Stimulated activated CD4-positive, alpha-beta T cell treated with anti-CD3 and anti-CD28 coated beads, TNF-alpha, amount 100 ng/mL, for 4 hours (primary cell): ENCODE measurements around the gene OTOGL.
"Not testable (repeated sequence)": the region's sequence is repeated elsewhere in the genome, so short reads cannot be mapped to it uniquely, and the experiment has no call there.

ENCODE experiments used
- DNase-seq, 3 experiments: peaks; one replicate each; pipeline ENCODE4 v3.0.0-alpha.2; 2020; ENCODE audit warnings: low read depth in 3 of 3

Gene OTOGL

DNA sequence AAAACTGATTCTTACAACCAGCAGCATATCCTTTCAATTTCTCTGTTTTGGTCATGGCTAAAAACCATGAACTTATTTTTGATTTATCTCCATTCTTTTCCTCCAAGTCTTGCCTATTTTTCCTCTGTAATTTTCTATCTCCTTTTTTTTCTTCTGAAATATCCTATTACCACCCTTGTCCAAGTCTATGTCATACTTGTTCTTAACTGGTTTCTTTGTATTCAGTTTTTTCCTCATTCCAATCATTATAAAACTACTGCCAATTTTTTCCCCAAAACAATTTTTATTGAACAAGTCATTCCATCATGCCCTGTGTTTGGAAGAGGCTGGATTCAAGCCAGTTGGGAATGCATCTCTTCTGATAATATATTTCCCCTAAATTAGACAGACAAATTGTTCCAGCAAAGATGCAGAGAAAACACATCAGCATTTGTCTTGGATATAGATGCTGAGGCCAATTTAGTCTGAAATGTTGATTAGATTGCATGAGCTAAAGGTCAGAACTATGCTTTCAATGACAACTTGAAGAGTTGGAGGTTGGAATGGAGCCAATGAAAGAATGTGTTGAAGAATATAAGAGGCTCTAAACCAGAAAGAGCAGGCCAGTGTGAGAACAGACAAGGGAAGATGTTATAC lies 30.7 kb downstream of the OTOGL start:
- no peak for DNase-seq

DNA sequence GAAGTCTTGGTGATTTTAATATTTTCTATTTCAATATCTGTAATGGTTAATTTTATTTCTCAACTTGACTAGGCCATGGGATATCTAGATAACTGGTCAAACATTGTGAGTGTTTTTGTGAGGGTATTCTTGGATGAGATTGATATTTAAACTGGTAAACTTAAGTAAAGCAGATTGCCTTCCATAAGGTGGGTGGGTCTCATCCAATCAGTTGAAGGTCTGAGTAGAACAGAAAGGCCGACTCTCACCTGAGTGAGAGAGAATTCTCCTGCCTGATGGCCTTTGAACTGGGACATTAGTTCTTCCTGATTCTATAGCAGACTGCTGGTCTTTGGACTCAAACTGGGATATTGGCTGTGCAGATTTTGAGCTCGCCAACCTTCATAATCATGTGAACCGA lies 36.3 kb downstream of the OTOGL start:
- DNase-seq = no peak

DNA sequence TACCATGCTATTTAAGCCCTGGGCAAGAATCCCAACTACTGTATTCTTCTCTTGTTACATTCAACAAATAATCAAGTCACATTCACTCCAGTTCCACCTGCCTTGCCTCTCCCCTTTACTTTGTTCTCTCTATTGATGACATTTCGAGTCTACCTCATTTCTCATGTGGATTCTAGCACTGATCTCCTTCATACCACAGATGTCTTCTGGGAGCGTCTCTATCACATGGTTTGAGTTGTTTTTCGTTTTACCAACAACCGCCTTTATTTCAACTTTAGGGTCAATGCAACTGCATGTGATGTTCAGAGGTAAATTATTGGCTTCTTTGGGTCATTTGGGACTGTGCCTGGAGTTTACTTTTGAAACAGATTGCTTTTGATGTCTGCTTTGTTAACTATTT lies 40.7 kb downstream of the OTOGL start:
- no peak for DNase-seq

DNA sequence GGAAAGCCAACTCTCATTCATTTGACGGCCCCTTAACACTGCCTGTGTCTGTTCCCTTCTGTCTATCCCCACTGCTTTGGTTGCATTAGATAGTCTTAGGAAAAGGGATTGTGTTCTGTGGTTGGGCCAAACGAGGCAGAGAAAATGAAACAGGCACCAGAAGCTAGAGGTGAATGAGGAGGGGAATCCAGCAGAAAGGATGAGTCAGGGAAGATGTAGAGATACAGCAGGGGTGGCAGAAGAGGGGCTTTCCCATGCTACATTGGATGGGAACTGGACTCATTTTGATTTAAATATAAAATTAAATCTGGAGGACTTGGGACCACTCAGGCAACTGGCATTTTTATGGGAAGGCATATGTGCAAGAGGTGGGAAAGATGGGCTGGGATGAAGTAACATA lies 43.3 kb downstream of the OTOGL start:
- DNase-seq = no peak

DNA sequence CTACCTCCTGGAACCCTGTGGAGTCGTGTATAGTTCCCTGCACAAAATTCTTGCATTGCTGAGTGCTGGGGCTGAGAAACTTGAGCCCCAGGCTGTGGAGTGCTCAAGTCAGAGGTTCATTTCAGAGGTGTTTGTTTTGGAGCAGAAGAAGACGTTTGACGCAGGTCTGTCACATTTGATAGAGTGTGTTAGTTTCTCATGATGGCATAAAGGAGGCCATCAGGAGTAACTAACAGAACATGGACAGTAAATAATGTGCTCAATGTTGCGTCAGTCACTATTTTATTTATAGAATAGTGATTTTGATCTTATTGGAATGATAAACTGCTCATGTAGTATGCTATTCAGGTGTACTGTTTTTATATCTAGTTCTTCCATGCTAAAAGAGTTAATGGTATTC lies 44.2 kb downstream of the OTOGL start:
- no peak for DNase-seq

DNA sequence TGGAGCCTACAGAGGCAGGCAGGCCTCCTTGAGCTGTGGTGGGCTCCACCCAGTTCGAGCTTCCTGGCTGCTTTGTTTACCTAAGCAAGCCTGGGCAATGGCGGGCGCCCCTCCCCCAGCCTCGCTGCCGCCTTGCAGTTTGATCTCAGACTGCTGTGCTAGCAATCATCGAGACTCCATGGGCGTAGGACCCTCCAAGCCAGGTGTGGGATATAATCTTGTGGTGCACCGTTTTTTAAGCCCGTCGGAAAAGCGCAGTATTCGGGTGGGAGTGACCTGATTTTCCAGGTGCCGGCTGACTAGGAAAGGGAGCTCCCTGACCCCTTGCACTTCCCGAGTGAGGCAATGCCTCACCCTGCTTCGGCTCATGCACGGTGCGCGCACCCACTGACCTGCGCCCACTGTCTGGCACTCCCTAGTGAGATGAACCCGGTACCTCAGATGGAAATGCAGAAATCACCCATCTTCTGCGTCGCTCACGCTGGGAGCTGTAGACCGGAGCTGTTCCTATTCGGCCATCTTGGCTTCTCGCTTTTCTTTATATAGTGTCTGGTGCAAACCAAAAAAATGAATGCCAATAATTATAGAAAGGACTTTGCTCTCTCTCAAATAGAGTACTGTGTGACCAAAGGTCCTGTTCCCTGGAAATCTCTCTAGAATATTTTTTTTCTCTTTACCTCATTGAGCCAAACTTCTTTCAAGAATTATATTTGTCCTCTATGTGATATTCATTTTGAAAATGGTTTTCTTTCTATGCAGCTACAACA lies 50.4 kb downstream of the OTOGL start:
- not testable (repeated sequence) for DNase-seq

DNA sequence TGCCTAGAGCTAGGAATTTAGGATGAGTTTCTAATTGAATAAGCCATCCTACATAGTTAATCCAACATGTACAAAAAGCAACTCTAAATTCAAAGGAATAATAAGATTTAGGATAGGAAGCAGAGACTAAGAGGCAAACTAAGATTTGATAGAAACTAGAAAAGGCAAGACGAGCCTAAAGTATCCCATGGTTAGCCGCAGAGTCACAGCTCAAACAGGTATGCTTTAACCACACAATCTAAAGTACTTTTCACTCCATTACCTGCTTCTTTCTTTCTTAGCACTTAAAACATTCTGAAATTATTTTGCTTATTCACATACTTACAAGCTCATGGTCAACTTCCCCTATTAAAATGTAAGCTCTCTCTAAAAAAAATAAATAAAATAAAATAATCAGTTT lies 51.8 kb downstream of the OTOGL start:
- no peak for DNase-seq

DNA sequence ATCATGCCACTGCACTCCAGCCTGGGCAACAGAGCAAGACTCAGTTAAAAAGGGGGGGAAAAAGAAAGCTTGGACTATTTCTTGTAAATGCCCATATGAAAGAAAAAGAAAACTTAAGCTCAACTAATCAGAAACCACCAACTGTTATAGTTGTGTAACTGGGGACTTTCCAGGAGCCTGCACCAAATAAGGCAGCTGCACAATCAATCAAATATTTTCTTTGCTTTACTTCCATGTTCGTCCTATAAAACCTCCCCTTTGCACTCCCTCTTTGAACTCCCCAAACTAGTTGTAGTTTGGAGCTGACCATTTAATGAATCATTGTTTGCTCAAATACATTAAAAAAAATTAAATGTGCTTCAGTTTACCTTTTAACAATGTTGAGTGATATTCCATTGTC lies 54.9 kb downstream of the OTOGL start:
- no peak for DNase-seq

DNA sequence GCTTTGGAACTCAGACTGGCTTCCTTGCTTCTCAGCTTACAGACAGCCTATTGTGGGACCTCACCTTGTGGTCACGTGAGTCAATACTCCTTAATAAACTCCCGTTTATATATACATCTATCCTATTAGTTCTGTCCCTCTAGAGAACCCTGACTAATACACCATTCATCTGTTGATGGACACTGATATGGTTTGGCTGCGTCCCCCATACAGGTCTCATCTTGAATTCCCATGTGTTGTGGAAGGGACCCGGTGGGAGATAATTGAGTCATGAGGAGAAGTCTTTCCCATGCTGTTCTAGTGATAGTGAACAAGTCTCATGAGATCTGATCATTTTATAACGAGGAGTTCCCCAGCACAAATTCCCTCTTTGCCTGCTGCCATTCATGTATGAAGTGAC lies 57.0 kb downstream of the OTOGL start:
- DNase-seq = no peak

DNA sequence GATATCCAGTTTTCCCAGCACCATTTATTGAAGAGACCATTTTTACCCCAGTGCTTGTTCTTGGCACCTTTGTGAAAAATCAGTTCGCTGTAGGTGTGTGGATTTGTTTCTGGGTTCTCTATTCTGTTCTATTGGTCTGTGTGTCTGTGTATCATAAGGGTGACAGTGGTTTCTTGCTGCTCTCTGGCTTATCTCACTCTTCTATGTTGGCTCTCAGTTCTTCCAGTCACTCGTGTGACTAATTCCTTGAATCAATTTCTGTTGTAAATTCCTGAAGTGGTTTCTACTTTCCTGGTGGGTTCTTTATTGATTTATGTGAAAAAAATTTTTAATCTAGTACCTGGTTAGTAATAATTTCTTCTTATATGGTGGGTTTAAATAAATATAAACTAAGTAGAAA lies 58.3 kb downstream of the OTOGL start:
- DNase-seq = no peak

DNA sequence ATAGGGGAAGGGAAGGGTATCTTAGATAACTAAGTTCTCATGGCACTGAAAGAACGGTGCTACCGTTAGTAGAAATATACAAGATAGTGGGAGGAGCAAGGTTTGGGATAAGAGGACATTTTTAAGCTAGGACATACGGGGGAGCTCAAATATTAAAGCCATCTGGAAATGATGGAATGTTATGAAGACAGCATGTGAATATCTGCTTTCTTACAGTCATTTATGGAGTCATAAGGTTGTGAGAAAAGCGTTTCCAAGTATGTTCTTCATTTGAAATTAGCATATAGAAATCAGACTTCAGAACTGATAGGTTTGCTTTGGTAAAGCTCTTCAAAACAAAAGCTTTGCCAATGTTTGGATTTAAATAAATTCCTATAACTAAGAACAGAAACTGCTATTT lies 62.3 kb downstream of the OTOGL start:
- no peak for DNase-seq

DNA sequence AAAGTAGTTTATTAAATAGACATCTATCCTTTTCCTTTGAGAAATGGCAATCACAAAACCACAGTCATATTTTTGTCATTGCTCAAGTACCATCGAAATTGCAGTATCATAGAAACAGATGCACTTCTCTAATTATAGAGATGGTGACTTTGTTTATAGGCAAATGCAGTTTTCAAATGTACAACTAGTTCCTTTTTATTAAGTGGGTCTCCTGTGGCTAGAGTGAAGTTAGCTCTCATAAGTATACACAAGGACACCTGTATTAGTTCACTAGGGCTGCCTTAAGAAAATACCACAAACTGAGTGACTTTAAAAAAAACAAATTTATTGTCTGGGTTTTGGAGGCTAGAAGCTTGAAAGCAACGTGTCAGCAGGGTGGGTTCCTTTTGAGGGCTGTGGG lies 62.8 kb downstream of the OTOGL start:
- no peak for DNase-seq

DNA sequence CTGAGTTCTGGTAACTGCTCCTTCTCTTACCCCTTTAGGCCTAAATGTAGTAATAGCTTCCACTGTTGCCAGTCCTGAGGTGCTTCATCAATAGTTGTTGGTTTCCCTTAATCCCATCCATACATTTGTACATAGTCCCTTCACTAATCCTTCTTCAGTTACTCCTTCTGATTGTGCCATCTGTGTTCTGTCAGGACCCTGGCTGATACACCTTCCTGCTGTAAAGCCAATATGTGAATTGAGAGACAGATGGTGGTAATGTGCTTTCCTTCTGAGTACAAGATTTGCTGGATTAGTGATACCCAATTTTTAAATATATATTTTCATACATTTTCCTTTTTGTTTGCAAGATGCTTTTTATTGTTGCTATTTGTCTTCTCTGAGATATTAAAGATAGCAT lies 66.4 kb downstream of the OTOGL start:
- DNase-seq = no peak

DNA sequence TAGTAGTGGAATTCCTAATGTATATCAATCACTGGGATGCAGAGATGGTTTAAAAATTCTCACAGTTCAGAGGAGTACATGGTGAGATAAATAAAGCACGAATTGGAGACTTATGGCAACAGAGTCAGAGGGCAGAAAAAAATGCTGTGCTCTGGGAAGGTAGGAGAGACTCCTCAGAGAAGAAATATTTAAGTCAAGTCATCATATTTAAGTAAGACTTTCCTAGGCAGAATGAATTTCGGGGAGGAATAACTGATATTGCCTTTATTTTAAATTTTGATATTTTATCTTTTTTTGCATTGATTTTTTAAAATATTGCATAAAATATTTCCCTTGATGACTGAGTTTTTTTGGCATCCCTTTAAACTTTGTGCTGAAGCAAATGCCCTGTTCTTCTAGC lies 67.4 kb downstream of the OTOGL start:
- no peak for DNase-seq

DNA sequence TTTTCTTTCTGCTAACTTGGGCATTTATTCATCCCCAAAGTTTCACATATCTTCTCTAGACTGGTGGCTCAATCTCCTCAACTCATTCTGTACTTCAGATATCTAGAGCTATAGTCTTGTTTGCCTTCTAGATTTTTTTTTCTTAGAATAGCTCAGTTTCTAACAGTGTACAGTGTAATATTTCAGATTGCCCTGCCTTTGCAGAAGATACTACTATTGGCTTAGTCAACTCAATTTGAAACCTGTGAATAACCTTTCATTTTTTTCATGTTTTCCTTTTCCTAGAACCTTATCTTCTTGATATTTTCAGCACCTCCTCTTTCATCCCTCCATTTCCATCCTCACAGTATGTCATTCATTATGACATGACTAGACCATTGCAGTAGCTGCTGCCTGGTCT lies 69.6 kb downstream of the OTOGL start:
- no peak for DNase-seq

DNA sequence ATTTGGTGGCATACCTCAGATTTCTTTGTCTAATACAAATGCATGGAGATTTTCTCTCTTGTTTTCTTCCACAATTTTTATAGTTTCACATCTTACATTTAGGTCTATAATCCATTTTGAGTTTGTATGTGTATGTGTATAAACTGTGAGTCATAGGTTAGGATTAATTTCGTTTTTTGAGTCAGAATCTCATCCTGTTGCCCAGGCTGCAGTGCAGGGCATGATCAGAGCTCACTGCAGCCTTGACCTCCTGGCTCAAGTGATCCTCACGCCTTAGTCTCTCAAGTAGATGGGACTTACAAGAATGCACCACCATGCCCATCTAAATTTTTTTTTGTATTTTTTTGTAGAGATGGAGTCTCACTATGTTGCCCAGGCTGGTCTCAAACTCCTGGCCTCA lies 71.6 kb downstream of the OTOGL start:
- DNase-seq = no peak

DNA sequence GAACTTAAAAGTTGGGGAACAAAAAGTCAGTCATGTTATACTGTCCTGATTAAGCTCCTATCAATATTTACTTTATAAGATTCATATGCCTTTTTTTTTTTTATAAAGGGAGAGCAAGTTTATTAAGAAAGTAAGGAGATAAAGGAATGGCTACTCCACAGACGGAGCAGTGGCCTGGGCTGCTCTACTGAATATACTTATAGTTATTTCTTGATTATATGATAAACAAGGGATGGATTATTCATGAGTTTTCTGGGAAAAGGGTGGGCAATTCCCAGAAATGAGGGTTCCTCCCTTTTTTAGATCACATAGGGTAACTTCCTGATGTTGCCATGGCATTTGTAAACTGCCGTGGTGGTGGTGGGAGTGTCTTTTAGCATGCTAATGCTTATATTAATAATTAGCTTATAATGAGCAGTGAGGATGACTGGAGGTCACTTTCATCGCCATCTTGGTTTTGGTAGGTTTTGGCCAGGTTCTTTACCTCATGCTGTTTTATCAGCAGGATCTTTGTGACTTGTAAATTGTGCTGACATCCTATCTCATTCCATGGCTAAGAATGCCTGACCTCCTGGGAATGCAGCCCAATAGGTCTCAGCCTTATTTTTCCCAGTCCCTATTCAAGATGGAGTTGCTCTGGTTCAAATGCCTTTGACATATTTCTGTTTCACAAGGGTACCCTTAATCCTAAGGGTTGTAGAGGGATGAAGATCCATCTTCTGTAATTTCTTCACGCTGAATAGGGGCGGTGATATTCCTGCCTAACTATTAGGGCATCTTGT lies 73.9 kb downstream of the OTOGL start:
- DNase-seq = no peak

DNA sequence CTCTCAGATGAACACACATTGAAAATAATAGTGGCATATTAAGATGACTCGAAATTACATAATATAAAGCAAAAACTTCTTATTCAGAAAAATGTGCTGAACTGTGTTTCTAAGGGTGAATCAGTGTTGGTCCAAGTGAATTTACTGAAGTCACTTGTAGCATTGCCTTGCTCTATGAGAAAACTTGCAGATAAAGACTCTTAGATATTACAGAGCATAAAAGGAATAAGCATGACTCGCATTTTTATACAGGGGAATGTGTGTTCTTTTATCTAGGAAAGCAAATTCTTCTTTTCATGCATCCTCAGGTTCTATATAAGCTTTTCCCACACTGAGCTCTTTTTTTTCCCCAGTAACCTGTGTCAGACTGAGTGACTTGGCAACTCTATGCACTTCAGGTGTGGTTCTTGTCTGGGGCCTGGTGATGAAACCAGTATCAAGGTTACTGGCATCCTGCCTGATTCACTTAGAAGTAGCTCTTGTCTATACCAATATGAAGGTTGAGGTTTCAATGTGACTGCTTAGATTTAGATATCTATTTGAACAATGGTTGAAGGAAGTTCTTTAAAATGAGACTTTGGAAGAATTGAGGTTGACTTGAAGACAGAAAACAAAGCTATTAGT lies 76.1 kb downstream of the OTOGL start:
- DNase-seq = no peak

DNA sequence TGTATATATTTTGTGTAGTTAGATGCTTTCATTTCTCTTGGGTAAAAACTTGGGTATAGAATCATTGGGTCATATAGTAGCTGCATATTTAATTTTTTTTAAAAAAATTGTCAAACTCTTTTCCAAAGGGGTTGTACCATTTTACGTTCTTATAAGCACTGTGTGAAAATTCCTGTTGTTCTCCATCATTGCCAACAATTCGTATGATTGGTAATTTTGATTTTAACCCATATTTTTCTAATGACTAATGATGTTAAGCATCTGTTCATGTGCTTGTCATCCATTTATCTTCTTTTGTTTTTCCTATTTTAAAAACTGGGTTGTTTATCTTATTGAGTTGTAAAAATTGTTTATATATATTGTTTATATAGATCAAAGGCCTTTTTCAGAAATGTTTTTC lies 77.4 kb downstream of the OTOGL start:
- no peak for DNase-seq

DNA sequence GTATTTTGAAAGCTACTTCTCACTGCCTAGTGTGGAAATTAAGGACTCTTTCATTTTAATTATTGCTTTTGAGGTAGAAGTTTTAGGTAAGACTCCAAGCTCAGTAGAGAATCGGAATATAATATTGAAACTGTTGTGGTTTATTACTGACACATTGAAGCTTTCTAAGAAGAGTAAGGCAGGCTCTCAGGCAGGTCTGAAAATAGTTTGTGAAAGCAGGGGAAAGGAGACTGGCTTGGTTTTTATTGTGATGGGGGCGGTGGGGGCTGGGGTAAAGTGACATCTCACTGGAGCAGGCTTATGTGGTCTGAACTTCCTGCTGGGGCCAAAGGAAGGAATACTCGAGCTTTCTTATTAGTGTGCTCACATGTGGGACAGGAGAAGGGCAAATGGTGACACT lies 79.5 kb downstream of the OTOGL start:
- no peak for DNase-seq

DNA sequence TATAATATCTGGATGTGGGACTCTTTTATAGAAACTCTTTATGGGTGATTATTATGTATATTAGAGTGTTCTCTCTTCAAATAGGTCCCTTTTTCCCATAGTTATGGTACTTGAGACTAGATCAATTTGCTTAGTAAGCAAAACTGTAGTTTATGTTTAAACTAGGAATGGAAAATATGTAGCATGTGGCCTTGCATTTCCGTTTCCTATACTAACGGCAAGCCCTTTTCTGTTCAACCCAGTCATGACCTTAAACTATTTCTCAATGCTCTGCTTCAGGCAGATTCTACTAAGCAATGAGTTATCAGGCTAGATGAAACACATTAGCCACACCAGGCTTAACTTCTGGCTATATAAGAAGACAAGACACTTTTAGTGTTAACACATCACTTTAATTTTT lies 84.6 kb downstream of the OTOGL start:
- DNase-seq = no peak

DNA sequence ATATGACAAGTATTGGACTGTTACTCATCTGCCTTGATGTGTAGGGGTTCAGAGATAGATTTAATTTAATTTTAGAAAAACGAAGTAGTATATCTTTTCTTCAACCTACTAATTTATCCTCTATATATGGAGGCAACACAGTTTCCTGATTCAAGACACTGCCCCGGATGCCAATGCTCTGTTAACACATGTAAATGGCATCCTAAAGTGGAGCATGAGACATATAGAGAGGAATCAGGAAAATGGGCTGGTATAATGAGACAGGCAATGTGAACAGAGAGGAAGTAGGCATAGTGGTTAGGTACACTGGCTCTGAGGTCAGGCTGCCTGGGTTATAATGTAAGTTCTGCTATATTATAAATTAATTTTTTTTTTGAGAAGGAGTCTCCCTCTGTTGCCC lies 85.6 kb downstream of the OTOGL start:
- no peak for DNase-seq
